Right lobe of liver (tissue), 4 donors: ENCODE measurements around the gene ZMYND10.

Experiments
- CTCF ChIP-seq, 4 donors: fragments of 200-600 bp in 3 of 4; fragments of 450-650 bp in 1 of 4; IDR thresholded peaks; one replicate each; pipeline versions ENCODE4 v1.5.1 to v1.8.0; 2016 to 2022; ENCODE audit warnings: antibody characterized with exemption in 4 of 4, mild to moderate bottlenecking in 2 of 4
- POLR2A ChIP-seq: fragments of 450-650 bp; IDR thresholded peaks from one replicate; pipeline ENCODE4 v1.6.1; 2017; ENCODE audit warnings: antibody characterized with exemption, mild to moderate bottlenecking
- donor health status: DM: no; HTN: no; CAD: no.
- donor health status: DM: no; HTN: no; CAD: no.
- donor health status: DM: no; HTN: yes; CAD: no.

- TF ChIP-seq POLR2A (no peak), CTCF (IDR thresholded peaks at IDR 0.05) (no peak)
These were observed 11.0 kb upstream of the ZMYND10 start for GRCh38 chr3:50356553-50356952.
